Gastroesophageal sphincter (tissue), 4 donors: ENCODE measurements around the gene CHST9. TPM values are rescaled to one million over a fixed set of nuclear protein-coding genes. Genes with fewer than 3 reads are reported as not detected.
"Not testable (repeated sequence)": the region's sequence is repeated elsewhere in the genome, so short reads cannot be mapped to it uniquely, and the experiment has no call there.

Experiments used
- ATAC-seq: fragments of 150-250 bp; one replicate; pipeline ENCODE4 v1.9.1; 2016; ENCODE audit warnings: mild to moderate bottlenecking, moderate library complexity
- H3K27ac ChIP-seq, 4 donors: fragments of 200-600 bp; sonication (generic) in 3 of 4; 1 replicate in 3 of 4; 2 replicates in 1 of 4; pipeline ENCODE4 v1.5.1; 2016 to 2019
- H3K27me3 ChIP-seq: fragments of 200-600 bp; sonication (generic); one replicate; pipeline ENCODE4 v1.5.1; 2019
- H3K36me3 ChIP-seq, 2 donors: fragments of 200-600 bp; sonication (generic); one replicate each; pipeline ENCODE4 v1.5.1; 2019; ENCODE audit warnings: control low read depth in 1 of 2
- H3K4me1 ChIP-seq, 3 donors: fragments of 200-600 bp; sonication (generic); 1 replicate in 2 of 3; 2 replicates in 1 of 3; pipeline ENCODE4 v1.5.1; 2016 to 2019; ENCODE audit warnings: control low read depth in 2 of 3
- H3K4me3 ChIP-seq, 2 donors: fragments of 200-600 bp; sonication (generic); one replicate each; pipeline ENCODE4 v1.5.1; 2019; ENCODE audit warnings: mild to moderate bottlenecking in 1 of 2, moderate library complexity in 1 of 2
- H3K9me3 ChIP-seq, 3 donors: fragments of 200-600 bp; sonication (generic); one replicate each; pipeline ENCODE4 v1.5.1; 2017 to 2019; ENCODE audit warnings: control low read depth in 2 of 3
- CTCF ChIP-seq, 4 experiments: fragments of 200-600 bp in 2 of 4; fragments of 450-650 bp in 2 of 4; sonication (generic) in 1 of 4; IDR thresholded peaks; one replicate each; pipeline ENCODE4 v1.5.1; 2017 to 2019; ENCODE audit warnings: antibody characterized with exemption in 4 of 4, mild to moderate bottlenecking in 2 of 4, moderate library complexity in 2 of 4
- EP300 ChIP-seq: sonication (generic); formaldehyde crosslinking; IDR thresholded peaks from one replicate; pipeline ENCODE4 v1.6.1; 2017; ENCODE audit warnings: antibody characterized with exemption, mild to moderate bottlenecking
- POLR2A ChIP-seq, 2 donors: fragments of 450-650 bp; IDR thresholded peaks; one replicate each; pipeline ENCODE4 v1.6.1; 2017; ENCODE audit warnings: antibody characterized with exemption in 2 of 2, mild to moderate bottlenecking in 2 of 2, moderate library complexity in 1 of 2
- POLR2AphosphoS5 ChIP-seq: sonication (generic); formaldehyde crosslinking; IDR thresholded peaks from one replicate; pipeline ENCODE4 v1.6.1; 2017; ENCODE audit warnings: antibody characterized with exemption
- WGBS, 2 donors: methylation state at CpG; one replicate each; pipeline ENCODE4 v1.1.5; 2018; ENCODE audit warnings: low coverage in 1 of 2; 5-methylcytosine and 5-hydroxymethylcytosine counted together
- total RNA-seq, 4 donors: library from RNA; depleted of rRNA; stranded (reverse); fragments of >200 nt; gene quantifications; one replicate each; pipeline ENCODE4 v1.1.0, GENCODE V29; 2016

Gene CHST9
- total RNA-seq, 4 donors from 2014 or later, result 0.62 to 7.2 (median 0.95) TPM

GRCh38 chr18:27175245-27175644 lies 9.9 kb downstream of the CHST9 start:
- Histone ChIP-seq H3K9me3 (no peaks in the 10 kb centered on the region), H3K27me3 (no peaks in the 10 kb centered on the region), H3K4me1 (no peaks in the 10 kb centered on the region), H3K4me3 (no peak overlapping the region), H3K36me3 (no peaks in the 10 kb centered on the region), H3K27ac (no peak overlapping the region)
- 53 to 80% methylated on average over 1 to 2 of the region's 2 CpGs for WGBS, 2 donors
- TF ChIP-seq CTCF (IDR thresholded peaks at IDR 0.05) (no peak), POLR2AphosphoS5 (no peak), EP300 (no peak), POLR2A (IDR thresholded peaks at IDR 0.05) (no peak)
- ATAC-seq, result no peak

GRCh38 chr18:27171993-27172392 lies 13.1 kb downstream of the CHST9 start:
- Histone ChIP-seq H3K36me3 (no peaks in the 10 kb centered on the region), H3K9me3 (no peaks in the 10 kb centered on the region), H3K27ac (no peak overlapping the region), H3K4me3 (no peak overlapping the region), H3K4me1 (no peaks in the 10 kb centered on the region), H3K27me3 (no peaks in the 10 kb centered on the region)
- TF ChIP-seq POLR2A (IDR thresholded peaks at IDR 0.05) (no peak), EP300 (no peak), POLR2AphosphoS5 (no peak), CTCF (IDR thresholded peaks at IDR 0.05) (no peak)
- 29 to 63% methylated on average over 1 of the region's 1 CpG for WGBS, 2 donors
- no peak for ATAC-seq

- no peak overlapping the region for H3K27ac ChIP-seq
- no peaks in the 10 kb centered on the region for H3K9me3 ChIP-seq
- no peak for ATAC-seq
- H3K4me1 ChIP-seq, result no peaks in the 10 kb centered on the region
- WGBS, 2 donors, result 30 to 35% methylated on average over 1 of the region's 1 CpG
- no peaks in the 10 kb centered on the region for H3K36me3 ChIP-seq
- no peaks in the 10 kb centered on the region for H3K27me3 ChIP-seq
- TF ChIP-seq POLR2A (IDR thresholded peaks at IDR 0.05) (no peak), POLR2AphosphoS5 (no peak)
- no peak overlapping the region for H3K4me3 ChIP-seq
Measured at GRCh38 chr18:27165412-27165811, 19.7 kb downstream of the CHST9 start.

- Histone ChIP-seq H3K4me1 (no peaks in the 10 kb centered on the region), H3K27ac (no peak overlapping the region), H3K36me3 (no peaks in the 10 kb centered on the region), H3K4me3 (no peak overlapping the region), H3K9me3 (no peaks in the 10 kb centered on the region), H3K27me3 (no peaks in the 10 kb centered on the region)
- ATAC-seq, result no peak
- TF ChIP-seq CTCF (IDR thresholded peaks at IDR 0.05) (no peak), POLR2AphosphoS5 (no peak), EP300 (no peak), POLR2A (IDR thresholded peaks at IDR 0.05) (no peak)
- 53 to 59% methylated on average over 3 of the region's 3 CpGs for WGBS, 2 donors
Measured at GRCh38 chr18:27164905-27165304, 20.2 kb downstream of the CHST9 start.

GRCh38 chr18:27163197-27163716 lies 21.9 kb downstream of the CHST9 start:
- not testable (repeated sequence) for H3K36me3 ChIP-seq, H3K27me3 ChIP-seq, H3K4me1 ChIP-seq, H3K27ac ChIP-seq, H3K4me3 ChIP-seq, H3K9me3 ChIP-seq, ATAC-seq
- 100% methylated on average over 5 of the region's 12 CpGs; no CpG with 5 or more reads in 1 of the 2 donors for WGBS, 2 donors

GRCh38 chr18:27149240-27149639 lies 35.9 kb downstream of the CHST9 start:
- WGBS, 2 donors, result 61 to 75% methylated on average over 5 of the region's 5 CpGs
- not testable (repeated sequence) for H3K4me3 ChIP-seq

More at GRCh38 chr18:27149240-27149639, 35.9 kb downstream of the CHST9 start:
- not testable (repeated sequence) for H3K27me3 ChIP-seq, H3K4me1 ChIP-seq, H3K36me3 ChIP-seq, ATAC-seq, H3K27ac ChIP-seq
- H3K9me3 ChIP-seq, result peaks cover 0 to 15% (median 0%) of the 10 kb centered on the region in 3 donors
